GM19372 (cell line): ENCODE results near the gene CIAO3.
A peak's percentile ranks its signal among the peaks of the same experiment; 100 is the strongest.
"Not testable (repeated sequence)": the region's sequence is repeated elsewhere in the genome, so short reads cannot be mapped to it uniquely, and the experiment has no call there.

Experiments
- ATAC-seq: cut with Tn5 transposase; IDR thresholded peaks from one replicate; pipeline ENCODE4 v1.9.1; 2021; ENCODE audit warnings: mild to moderate bottlenecking, low read depth, moderate library complexity; ENCODE audit not compliant: unreplicated experiment

Gene CIAO3

GRCh38 chr16:695355-696089, 45.3 kb downstream of the CIAO3 start:
- no peak for ATAC-seq

GRCh38 chr16:694863-695354, 45.9 kb downstream of the CIAO3 start:
- ATAC-seq, result no peak

- no peak for ATAC-seq
Observed at GRCh38 chr16:694187-694862, 46.5 kb downstream of the CIAO3 start.

GRCh38 chr16:693766-694165, 47.0 kb downstream of the CIAO3 start:
- ATAC-seq, result no peak

GRCh38 chr16:693364-693763, 47.4 kb downstream of the CIAO3 start:
- ATAC-seq, result no peak

- no peak for ATAC-seq
Observed at GRCh38 chr16:692356-693108, 48.3 kb downstream of the CIAO3 start.

GRCh38 chr16:691242-691641, 49.6 kb downstream of the CIAO3 start:
- ATAC-seq, result not testable (repeated sequence)

- ATAC-seq, result no peak
Observed at GRCh38 chr16:689175-689897, 51.5 kb downstream of the CIAO3 start.

GRCh38 chr16:687499-687898, 53.3 kb downstream of the CIAO3 start:
- no peak for ATAC-seq

- ATAC-seq, result no peak
Observed at GRCh38 chr16:686459-687260, 54.1 kb downstream of the CIAO3 start.

GRCh38 chr16:685967-686366, 54.8 kb downstream of the CIAO3 start:
- no peak for ATAC-seq

GRCh38 chr16:684961-685696, 55.7 kb downstream of the CIAO3 start:
- no peak for ATAC-seq

- ATAC-seq, result peak; percentile 66
Observed at GRCh38 chr16:684071-684794, 56.6 kb downstream of the CIAO3 start, which contains the start of gene JMJD8. Gene JMJD8, minus strand, starts transcription at chr16:684334. Its CDS starts 15 bp downstream, at chr16:684319.

- ATAC-seq, result no peak
Observed at GRCh38 chr16:683396-684070, 57.3 kb downstream of the CIAO3 start.

- no peak for ATAC-seq
Observed at GRCh38 chr16:682493-683395, 58.1 kb downstream of the CIAO3 start.

GRCh38 chr16:681746-682427, 58.9 kb downstream of the CIAO3 start:
- no peak for ATAC-seq
